Measurements from ENCODE around the gene DCTD.
A peak's percentile ranks its signal among the peaks of the same experiment; 100 is the strongest.
"Not testable (repeated sequence)": the region's sequence is repeated elsewhere in the genome, so short reads cannot be mapped to it uniquely, and the experiment has no call there.

The DCTD gene

GRCh38 chr4:182920676-182921075 is 3.5 kb upstream of the DCTD start:
- no peak for DNase-seq

- no peak for DNase-seq
Measured at GRCh38 chr4:182918791-182919302, 1.7 kb upstream of the DCTD start.

- no peak for DNase-seq
Measured at GRCh38 chr4:182918044-182918607, 940 bp upstream of the DCTD start.

- peak; percentile 15 for DNase-seq
Measured at GRCh38 chr4:182916483-182917181, 554 bp downstream of the DCTD start.

- no peak for DNase-seq
Measured at GRCh38 chr4:182914357-182914756, 2.8 kb downstream of the DCTD start.

DNA sequence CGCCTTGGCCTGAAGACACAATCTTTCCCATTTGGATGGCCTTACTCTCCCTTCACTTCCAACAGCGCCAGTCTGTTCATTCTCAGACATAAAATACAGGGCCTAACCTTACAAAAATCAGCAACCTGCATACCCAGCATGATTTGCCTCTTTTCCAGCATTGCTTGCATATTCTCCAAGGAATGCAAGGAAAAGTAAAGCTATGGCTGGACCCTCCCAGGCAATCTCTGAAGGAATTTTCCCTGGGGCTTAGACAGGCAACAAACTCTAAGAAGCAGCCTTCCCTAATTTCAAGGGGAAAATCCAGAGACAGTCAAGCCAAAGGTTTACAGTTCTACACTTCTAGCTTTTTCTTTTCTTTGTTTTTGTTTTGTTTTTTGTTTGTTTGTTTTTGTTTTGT is 3.6 kb downstream of the DCTD start:
- no peak for DNase-seq

DNA sequence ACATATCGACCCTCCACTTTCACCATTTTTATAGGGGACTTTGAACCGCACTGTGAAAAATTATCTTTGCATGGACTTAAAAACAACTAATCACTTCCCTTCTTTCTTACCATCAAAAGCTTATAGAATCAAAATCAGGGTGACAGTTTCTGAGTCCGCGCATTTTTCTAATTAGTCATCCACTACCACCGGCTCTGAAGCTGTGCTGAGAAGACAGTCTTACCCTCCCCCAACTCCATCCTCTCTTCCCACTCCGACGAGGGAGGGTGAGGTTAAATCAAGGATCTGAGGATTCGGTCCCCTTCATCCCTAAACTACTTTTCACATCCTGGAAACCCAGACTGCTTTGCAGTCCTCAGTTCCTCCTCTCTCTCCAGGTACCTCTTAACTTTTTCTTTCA is 4.2 kb downstream of the DCTD start:
- no peak for DNase-seq

DNA sequence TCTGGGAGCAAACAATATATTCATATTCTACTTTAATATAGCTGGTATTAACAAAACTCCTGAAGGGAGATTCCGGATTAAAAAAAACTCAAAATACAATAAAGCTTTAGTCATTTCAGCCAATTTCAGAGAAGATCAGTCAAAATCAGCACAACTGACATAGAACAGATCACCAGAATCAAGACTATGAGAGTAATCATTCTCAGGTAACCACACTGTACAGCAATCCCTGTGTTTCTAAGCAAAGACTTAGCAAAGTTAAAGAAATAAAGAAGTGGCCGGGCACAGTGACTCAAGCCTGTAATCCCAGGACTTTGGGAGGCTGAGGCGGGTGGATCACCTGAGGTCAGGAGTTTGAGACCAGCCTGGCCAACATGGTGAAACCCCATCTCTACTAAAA is 9.1 kb downstream of the DCTD start:
- no peak for DNase-seq

- DNase-seq: no peak
Measured at GRCh38 chr4:182907396-182907795, 9.8 kb downstream of the DCTD start.

DNA sequence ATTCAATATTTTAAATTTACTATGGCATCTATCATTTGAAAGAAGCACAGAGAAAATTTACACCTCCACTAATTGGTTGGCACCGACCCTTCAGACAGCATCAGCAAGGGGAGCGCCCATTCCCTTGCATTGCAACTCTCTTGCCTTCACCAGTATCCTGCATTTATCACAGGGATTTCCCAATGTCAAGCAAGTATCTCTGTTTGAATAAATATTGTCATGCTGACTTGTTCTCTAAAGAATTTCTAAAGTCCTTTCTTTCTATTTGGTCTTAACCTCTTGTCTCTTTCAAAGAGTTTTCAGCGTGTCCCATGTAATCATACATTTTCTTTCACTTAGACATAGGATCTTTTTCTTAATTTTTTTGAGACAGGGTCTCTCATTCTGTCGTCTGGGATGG is 10.4 kb downstream of the DCTD start:
- no peak for DNase-seq

DNA sequence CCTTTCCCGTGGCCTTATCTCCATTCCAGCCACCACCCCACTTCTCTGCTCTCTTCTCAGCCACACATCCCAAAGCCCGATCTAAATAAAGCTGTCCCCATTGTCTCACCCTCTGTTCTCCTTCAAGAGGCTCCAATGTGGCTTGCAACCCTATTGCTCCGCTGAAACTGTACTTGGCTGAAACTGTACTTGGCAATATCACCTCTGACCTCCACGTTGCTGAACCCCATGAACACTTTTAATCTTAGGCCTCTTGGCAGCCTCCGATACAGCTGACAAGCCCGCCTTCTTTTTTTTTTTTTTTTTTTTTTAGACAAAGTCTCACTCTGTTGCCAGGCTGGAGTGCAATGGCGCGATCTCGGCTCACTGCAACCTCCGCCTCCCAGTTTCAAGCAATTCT is 12.1 kb downstream of the DCTD start:
- no peak for DNase-seq

DNA sequence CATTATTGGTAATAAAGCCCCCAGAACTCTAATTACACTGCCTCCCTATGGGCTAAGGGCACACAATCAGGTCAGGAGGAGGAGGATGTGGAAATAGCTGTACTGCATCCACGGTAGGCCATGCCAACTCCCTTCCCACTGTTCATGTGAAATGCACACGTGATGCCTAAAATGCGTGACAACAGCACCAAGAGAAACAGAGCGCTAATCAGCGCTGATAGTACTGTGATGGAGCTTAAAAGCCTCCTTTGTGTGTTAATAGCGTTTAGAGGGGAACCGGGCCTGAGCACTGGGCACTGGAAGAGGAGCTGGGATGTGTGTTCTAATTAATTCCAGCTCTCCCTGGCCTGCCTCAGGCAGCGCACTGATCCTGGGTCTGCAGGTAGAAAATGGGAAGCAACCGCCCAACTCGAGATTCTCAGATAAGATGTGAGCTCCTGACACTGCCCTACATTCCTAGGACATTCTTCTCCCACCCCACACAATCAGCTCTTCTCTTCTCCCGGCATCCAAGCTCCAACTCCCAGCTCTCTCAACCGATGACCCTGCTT is 12.9 kb downstream of the DCTD start:
- no peak for DNase-seq

DNA sequence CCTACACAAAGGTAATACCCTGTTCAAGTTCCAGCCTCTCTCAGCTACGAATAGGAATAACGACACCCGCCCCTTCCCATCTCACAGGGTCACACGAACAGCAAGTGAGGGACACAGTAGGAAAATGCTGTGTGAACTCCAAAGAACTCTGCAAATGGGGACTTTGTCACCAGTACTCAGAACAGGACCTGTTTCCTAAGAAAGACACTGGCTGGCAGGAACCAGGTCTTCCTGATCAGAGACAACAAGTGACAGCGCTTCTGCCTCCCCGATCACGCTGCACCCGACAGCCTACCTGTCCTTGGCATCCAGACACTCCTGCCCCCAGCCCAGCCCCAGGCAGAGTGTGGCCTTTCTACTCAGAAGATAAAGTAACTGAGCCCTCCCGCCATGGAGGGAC is 14.2 kb downstream of the DCTD start:
- DNase-seq: no peak

GRCh38 chr4:182901337-182901736 is 15.8 kb downstream of the DCTD start:
- no peak for DNase-seq

- not testable (repeated sequence) for DNase-seq
Measured at GRCh38 chr4:182900021-182900420, 17.2 kb downstream of the DCTD start.

DNA sequence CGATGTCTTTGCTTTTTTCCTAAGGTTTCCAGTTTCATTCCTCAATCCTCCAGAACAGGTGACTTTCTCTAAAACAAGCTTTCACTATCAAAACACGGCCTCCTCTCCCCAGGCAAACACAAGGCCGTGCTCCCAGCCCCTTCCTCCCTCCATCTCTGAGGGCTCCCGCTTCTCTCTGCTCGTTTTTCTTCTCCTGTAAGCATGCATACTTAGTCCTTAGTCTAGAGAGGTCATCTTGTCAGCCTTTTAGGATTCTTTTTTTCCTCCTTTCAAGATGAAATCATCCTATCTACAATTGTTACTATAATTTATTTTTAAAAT is 18.7 kb downstream of the DCTD start:
- no peak for DNase-seq

GRCh38 chr4:182897601-182898478 is 19.3 kb downstream of the DCTD start:
- no peak for DNase-seq

DNA sequence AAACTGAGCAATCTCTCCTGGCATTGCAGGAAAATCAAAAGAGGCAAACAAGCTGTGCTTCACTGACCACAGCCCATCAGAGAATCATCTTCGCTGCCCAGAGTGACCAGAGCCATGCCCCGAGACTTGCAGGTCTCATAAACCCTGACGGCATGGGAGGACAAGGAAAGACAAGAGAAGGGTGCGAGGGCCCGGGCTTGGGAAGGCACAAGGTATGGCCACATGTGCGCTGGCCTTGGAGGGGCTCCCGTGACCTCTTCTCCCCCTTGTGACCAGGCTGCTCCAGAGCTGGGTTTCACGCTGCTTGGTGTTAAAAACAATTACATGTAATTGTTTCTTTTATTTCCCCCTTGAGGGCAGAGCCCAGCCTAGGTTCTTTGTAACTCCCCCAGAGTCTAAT is 20.8 kb downstream of the DCTD start:
- DNase-seq: no peak

GRCh38 chr4:182895791-182896292 is 21.3 kb downstream of the DCTD start:
- DNase-seq: no peak

DNA sequence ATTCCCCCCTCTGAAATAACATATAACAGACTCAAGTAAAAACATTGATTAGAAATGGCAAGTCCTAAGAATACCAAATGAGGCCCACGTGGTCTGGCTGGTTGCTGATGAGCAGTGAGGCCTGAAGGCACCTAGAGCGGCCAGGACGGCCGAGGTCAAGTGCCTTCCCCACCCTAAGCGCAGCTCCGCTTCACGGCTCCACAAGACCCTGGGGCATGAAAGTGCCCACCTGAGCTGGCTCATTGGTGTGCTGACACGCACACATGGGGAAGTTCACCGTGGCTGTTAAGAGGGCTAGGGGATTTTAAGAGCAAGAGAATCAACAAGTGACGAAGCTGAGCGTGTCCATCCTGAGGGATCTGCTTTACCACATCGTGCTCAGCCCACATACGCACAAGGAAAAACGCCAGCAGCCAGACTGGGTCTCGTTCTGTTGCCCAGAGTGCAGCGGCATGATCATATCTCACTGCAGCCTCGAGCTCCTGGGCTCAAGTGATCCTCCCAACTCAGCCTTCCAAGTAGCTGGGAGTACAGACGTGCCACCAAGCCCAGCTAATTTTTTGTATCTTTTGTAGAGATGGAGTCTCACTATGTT is 22.4 kb downstream of the DCTD start:
- no peak for DNase-seq

DNA sequence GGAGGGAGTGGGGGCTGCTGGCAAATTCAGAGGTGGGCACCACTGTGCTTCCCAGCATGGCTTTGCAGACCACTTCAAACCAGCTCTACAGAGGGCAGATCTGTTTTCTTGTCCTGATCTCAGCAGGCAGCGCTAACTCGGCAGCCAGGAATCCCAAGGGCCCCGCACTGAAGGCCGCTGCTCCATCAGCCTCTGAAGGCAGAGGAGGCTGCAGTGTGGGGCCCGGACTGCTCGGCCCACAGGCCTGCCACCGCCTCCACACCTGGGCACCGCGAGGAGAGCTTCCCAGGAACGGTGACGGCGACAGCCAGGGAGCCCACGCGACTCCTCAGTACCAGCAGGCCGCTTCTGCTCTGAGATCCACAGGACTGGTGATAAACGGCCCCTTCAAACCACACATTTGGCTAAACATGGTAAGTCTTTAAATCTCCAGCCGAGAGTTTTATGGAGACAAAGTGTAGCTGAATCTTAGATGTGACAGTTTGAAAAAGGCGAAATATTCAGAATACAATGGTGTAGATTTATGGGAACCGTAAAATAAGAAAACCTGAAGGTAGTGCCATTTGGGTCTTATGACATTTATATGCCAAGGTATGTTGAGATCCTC is 23.6 kb downstream of the DCTD start:
- DNase-seq: no peak

- DNase-seq: no peak
Measured at GRCh38 chr4:182893047-182893446, 24.1 kb downstream of the DCTD start.

DNA sequence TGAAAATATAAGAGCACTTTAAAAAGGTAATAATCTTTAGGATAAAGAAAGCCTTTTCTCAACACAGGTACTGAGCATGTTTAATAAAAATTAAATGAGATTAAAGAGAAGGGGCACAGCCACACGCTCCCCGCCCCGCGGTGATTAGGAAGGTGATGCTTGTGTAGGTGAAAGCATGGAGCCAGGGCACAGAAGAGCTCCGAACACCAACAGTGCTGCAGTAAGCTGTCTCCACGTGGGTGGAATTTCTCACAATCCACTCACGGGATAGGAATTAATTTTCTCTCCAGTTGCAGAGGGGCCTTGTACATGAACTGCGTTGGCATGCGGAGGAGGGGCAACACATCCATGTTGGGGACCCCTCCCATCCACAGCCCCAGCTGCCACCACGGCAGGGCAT is 27.0 kb downstream of the DCTD start:
- no peak for DNase-seq
